ENCODE results near the gene OGFOD3.
"Not testable (repeated sequence)": the region's sequence is repeated elsewhere in the genome, so short reads cannot be mapped to it uniquely, and the experiment has no call there.

Gene OGFOD3, protein sequence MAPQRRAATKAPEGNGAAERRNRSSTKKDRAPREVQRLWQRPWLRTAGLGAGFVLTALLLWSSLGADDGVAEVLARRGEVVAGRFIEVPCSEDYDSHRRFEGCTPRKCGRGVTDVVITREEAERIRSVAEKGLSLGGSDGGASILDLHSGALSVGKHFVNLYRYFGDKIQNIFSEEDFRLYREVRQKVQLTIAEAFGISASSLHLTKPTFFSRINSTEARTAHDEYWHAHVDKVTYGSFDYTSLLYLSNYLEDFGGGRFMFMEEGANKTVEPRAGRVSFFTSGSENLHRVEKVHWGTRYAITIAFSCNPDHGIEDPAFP

DNA sequence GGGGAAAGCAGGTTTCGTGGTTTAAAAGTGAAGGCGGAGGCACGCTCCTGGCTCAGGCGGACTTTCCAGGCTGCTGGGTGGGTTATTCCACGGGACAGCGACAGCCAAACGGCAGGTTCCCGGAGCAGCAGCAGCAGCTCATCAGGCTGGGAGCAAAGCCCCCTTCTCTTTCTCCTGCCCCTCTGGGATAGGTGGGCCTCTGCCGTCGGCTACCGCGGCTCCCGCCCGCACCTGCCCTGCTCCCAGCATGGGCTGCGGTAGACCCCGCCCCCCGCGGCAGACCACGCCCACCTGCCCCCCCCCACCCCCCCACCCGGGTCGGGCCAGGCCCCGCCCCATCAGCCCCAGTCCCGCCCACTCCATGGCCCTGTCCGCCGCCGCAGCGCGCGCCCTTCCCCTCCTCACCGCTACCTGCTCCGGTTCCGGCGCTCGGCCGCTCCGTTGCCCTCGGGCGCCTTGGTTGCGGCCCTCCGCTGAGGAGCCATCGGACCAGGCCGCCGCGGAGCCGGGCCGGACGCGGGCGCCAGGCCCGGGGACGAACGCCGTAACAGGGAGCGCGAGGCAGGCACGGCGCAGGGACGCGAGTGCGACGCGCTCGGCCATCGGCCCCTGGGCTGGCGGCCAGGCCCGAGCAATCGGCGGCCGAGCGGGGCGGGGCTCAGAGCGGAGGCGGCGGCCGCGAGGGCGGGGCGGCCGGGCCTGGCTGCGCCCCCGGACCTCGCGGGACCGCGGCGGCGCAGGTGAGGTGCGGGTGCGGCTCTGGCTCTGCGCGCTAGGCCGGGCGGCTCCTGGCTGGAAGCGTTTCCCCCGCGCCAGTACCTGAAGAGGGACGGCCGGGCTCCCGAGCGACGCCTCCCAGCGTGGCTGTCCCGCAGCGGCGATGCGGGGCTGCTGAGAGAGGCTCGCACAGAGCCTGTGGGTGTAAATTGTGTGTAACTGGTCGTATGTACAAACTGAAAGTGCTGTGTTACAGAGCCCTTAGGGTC, at the start of gene OGFOD3, which contains the start of gene HEXD:
Gene OGFOD3, minus strand, starts transcription at position 586 of the 986 bp plus-strand sequence. Its CDS starts 101 bp downstream, at position 485.
Gene HEXD, plus strand, starts transcription at position 347 of the 986 bp plus-strand sequence. CDS start 1,453 bp downstream, outside the sequence.
- no peak for DNase-seq (ENCODE audit: low read depth, low spot score)

DNA sequence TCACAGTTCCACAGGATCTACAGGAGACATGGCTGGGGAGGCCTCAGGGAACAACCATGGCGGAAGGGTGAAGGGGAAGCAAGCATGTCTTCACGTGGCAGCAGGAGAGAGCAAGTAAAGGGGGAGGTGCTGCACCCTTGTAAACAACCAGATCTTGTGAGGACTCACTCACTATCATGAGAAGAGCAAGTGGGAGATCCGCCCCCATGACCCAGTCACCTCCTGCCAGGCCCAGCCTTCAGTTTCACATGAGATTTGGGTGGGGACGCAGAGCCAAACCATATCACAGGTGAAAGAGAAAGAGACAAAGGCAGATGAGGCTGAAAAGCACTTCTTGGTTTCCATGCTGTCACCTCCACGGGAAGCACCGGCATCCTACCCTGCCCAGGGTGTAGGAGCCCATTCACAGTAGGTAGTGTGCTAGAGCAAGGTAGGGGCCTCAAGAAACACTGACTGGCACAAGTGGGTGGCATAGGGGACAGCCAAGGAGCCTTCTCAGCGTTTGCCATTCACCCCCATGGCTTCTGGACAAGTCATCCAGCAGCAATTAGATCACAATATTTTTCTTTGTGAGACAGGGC, 46.7 kb upstream of the OGFOD3 start:
- no peak for DNase-seq (ENCODE audit: low read depth, low spot score)

GRCh38 chr17:82464567-82464929, 46.2 kb upstream of the OGFOD3 start:
- DNase-seq (ENCODE audit: low read depth, low spot score): no peak

GRCh38 chr17:82463925-82464566, 45.7 kb upstream of the OGFOD3 start:
- no peak for DNase-seq (ENCODE audit: low read depth, low spot score)

DNA sequence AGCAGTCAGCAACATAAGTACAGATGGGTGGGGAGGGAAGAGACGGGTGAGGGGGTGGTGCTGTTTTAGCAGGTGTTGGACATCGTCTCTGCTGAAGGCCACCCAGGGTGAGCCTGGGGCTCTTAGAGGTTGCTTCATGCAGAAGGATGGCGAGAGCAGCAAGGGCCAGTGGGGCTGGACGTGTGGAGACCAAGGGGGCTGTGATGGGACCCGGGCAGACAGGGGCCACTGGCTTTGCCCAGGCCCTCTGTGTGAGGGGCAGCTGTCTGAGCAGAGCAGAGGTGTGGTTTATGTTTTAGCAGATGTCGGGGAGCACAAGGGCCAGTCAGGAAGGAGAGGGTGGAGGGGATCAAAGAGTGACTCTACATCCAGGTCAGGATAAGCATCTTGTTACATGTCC, 45.0 kb upstream of the OGFOD3 start:
- no peak for DNase-seq (ENCODE audit: low read depth, low spot score)

GRCh38 chr17:82461827-82462524, 43.6 kb upstream of the OGFOD3 start:
- no peak for DNase-seq (ENCODE audit: low read depth, low spot score)

GRCh38 chr17:82459936-82460335, 41.5 kb upstream of the OGFOD3 start:
- not testable (repeated sequence) for DNase-seq (ENCODE audit: low read depth, low spot score)

GRCh38 chr17:82458885-82459424, 40.6 kb upstream of the OGFOD3 start:
- DNase-seq (ENCODE audit: low read depth, low spot score): no peak

GRCh38 chr17:82458179-82458884, 39.9 kb upstream of the OGFOD3 start, which contains the start of gene NARF:
Gene NARF (plus strand): TSS chr17:82458741. CDS start chr17:82458804, 63 bp downstream.
- peak; percentile 95 for DNase-seq (ENCODE audit: low read depth, low spot score)

DNA sequence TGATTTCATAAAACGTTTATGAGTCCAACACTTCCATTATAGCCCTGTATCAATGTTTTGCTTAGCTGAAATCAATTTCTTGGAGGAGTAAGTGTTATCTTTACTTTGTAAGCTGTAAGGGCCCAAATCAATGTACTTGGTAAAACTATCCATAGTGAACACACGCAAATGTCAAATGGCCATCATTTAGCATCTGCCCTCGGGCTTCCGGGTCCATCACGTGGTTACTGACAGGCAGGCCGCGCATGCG, 39.5 kb upstream of the OGFOD3 start:
- DNase-seq (ENCODE audit: low read depth, low spot score): no peak

GRCh38 chr17:82457073-82457928, 38.9 kb upstream of the OGFOD3 start:
- no peak for DNase-seq (ENCODE audit: low read depth, low spot score)

DNA sequence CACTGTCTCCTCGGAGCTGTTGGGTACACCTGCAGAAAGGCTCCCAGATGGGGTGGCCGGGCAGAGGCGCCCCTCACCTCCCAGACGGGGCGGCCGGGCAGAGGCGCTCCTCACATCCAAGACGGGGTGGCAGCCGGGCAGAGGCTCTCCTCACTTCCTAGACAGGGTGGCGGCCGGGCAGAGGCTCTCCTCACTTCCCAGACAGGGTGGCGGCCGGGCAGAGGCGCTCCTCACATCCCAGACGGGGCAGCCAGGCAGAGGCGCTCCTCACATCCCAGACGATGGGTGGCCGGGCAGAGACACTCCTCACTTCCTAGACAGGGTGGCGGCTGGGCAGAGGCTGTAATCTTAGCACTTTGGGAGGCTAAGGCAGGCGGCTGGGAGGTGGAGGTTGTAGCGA, 35.3 kb upstream of the OGFOD3 start:
- not testable (repeated sequence) for DNase-seq (ENCODE audit: low read depth, low spot score)

GRCh38 chr17:82453151-82453550, 34.8 kb upstream of the OGFOD3 start:
- DNase-seq (ENCODE audit: low read depth, low spot score): not testable (repeated sequence)

- DNase-seq (ENCODE audit: low read depth, low spot score): no peak
Measured at GRCh38 chr17:82452162-82452561, 33.8 kb upstream of the OGFOD3 start.

GRCh38 chr17:82450357-82451106, 32.1 kb upstream of the OGFOD3 start, which contains the start of gene CYBC1:
Gene CYBC1 (minus strand): TSS chr17:82450752. CDS start chr17:82449254, 1,498 bp downstream.
- peak; percentile 65 for DNase-seq (ENCODE audit: low read depth, low spot score)

- no peak for DNase-seq (ENCODE audit: low read depth, low spot score)
Measured at GRCh38 chr17:82449883-82450356, 31.5 kb upstream of the OGFOD3 start.

DNA sequence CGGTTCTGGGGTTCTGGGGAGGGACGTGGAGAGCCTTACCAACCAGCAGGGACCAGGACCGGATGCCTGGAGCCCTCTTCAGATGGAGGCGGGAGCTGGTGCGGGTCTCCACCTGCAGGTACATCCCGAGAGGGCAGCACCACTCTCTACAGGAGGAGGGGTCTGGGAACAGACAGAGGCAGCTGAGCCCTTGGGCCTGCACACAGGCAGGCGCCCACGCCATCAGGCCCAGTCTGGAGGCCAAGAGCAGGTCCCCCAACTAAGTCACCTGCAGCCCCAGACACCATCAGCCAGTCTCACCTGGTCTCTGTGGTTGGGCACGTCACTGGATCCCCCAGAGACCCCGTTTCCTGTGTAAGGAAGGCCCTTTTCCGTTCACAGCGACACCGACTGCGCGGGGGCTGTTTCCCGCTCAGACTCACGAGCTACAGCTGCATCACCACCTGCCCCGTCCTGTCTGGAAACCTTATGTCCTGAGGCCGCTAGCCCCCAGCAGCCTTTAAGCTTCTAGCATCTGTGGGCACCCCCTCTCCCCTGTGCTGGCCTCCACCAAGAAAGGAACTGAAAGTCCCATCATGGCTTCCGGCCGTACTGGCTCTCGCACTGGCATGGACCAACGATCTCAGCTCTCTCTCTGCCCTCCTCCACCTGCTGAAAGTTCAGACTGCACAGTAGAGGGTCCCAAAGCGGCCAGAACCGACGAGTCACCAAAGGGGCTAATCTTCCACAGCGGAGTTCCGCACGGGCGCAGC, 30.9 kb upstream of the OGFOD3 start:
- no peak for DNase-seq (ENCODE audit: low read depth, low spot score)
